HTERT RPE-1 (cell line): ENCODE results near the gene RPS19.

ENCODE experiments used
- in situ Hi-C: fragments of 300-500 bp; cut with MboI; formaldehyde crosslinking; loops from 4 replicates; pipeline ENCODE4 v1.14.3; 2020; ENCODE audit warnings: low sequenced_read_pairs

RPS19 gene

GRCh38 chr19:41877916-41878905 lies 18.2 kb downstream of the RPS19 start:
- in situ Hi-C loops: no loop called here

GRCh38 chr19:41879080-41879479 lies 19.0 kb downstream of the RPS19 start:
- in situ Hi-C loops: no loop called here

- in situ Hi-C loops: no loop called here
Measured at GRCh38 chr19:41879670-41880328, 19.7 kb downstream of the RPS19 start.

GRCh38 chr19:41880329-41880708 lies 20.3 kb downstream of the RPS19 start:
- in situ Hi-C loops: no loop called here

GRCh38 chr19:41882568-41883462 lies 22.8 kb downstream of the RPS19 start, which contains the start of gene ARHGEF1:
ARHGEF1 (plus strand) TSS chr19:41883184; CDS start chr19:41888083, 4,899 bp downstream.
- in situ Hi-C loops: no loop called here

GRCh38 chr19:41883463-41883820 lies 23.4 kb downstream of the RPS19 start:
- in situ Hi-C loops: no loop called here

- in situ Hi-C loops: no loop called here
Measured at GRCh38 chr19:41883821-41884733, 24.0 kb downstream of the RPS19 start.

- in situ Hi-C loops: no loop called here
Measured at GRCh38 chr19:41886761-41887710, 27.0 kb downstream of the RPS19 start.

GRCh38 chr19:41887711-41888382 lies 27.8 kb downstream of the RPS19 start:
- in situ Hi-C loops: no loop called here

GRCh38 chr19:41888926-41889325 lies 28.9 kb downstream of the RPS19 start:
- in situ Hi-C loops: no loop called here

GRCh38 chr19:41889896-41890295 lies 29.8 kb downstream of the RPS19 start:
- in situ Hi-C loops: no loop called here

GRCh38 chr19:41890936-41891335 lies 30.9 kb downstream of the RPS19 start:
- in situ Hi-C loops: no loop called here

- in situ Hi-C loops: no loop called here
Measured at GRCh38 chr19:41892173-41892902, 32.3 kb downstream of the RPS19 start.

- in situ Hi-C loops: no loop called here
Measured at GRCh38 chr19:41893899-41894298, 33.8 kb downstream of the RPS19 start.

GRCh38 chr19:41894350-41894749 lies 34.3 kb downstream of the RPS19 start:
- in situ Hi-C loops: no loop called here

GRCh38 chr19:41895745-41896580 lies 35.9 kb downstream of the RPS19 start:
- in situ Hi-C loops: no loop called here

- in situ Hi-C loops: no loop called here
Measured at GRCh38 chr19:41896581-41896942, 36.5 kb downstream of the RPS19 start.
